ENCODE data around the gene VAX1.

Gene VAX1

DNA sequence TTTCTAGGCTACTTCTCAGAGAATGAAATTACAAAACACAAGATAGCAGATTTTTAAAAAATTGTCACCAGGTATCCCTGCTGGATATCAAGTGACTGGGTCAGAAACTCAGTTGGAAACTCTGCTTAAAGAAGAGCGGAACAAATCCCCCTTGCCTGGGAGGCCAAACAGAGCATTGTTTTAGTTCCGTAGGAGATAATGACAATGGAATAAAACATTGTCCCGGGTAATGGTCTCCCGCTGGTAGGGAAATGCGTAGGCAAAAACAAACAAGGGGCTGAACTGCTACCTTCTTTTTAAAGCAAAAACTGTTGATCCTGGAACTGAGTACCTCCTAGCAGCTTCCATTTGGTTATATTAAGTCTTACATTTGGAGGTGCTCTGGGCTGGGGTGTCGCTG, 21.3 kb upstream of the VAX1 start:
- DNase-seq (ENCODE audit: extremely low spot score), result no peak
- ChIA-PET CTCF (interaction anchor here (1.1 to 4.3 kb wide), 4 partner anchors 8 to 16 kb away, joined by 3 to 18 read pairs (median 4); no protein-coding TSS in a partner anchor), POLR2A (no interaction called here)
- TF ChIP-seq CTCF (IDR thresholded peaks at IDR 0.05; ENCODE audit: control extremely low read depth, extremely low read depth, low read depth, missing control alignments), result no peak

- no peak for DNase-seq (ENCODE audit: extremely low spot score)
- ChIA-PET CTCF (interaction anchor here (0.7 to 5.4 kb wide), 9 partner anchors 9 to 370 kb away, joined by 3 to 23 read pairs (median 3); no protein-coding TSS in a partner anchor), POLR2A (no interaction called here)
- TF ChIP-seq CTCF (IDR thresholded peaks at IDR 0.05; ENCODE audit: control extremely low read depth, extremely low read depth, low read depth, missing control alignments), result no peak
Observed at GRCh38 chr10:117158297-117158696, 20.2 kb upstream of the VAX1 start.

DNA sequence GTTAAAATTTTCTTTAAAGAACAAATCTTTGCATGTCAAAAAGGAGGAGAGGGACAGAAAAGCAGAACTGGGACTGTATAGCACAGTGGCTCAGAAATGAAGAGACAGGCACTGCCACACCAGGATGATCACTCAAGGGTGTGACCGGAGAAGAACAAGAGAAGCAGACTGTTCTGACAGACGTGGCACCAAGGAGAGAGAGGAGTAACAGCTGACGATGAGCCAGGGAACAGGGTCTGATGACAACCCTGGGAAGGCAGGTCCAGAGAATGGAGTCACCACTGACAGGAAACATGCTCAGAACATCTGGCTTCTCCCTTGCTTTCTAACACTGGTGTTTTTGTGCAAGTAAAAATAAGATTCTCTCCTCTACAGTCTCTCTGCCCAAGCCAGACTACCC, 14.6 kb upstream of the VAX1 start:
- CTCF ChIA-PET, result no interaction called here
- no peak for DNase-seq (ENCODE audit: extremely low spot score)
- POLR2A ChIA-PET, result no interaction called here
- TF ChIP-seq CTCF (IDR thresholded peaks at IDR 0.05; ENCODE audit: control extremely low read depth, extremely low read depth, low read depth, missing control alignments), result no peak

DNA sequence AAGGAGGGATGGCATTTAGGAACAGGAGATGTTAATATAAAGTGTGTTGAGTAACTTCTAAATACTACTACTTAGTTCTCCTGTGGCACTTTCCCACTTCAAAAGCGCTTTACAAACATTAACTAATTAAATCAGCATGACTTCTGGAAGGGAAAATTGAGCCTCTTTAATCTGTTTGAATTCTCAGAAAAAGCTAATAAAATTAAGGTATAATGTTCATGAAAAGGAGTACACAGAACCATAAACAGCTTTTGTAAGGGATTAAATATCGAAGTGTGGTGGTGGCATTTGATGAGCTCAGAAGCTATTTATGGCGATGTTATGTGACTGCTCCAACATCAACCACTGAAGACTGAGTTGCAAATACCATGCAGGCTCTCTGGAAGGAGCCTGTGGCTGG, 10.2 kb upstream of the VAX1 start:
- POLR2A ChIA-PET, result no interaction called here
- DNase-seq (ENCODE audit: extremely low spot score), result no peak
- CTCF ChIA-PET, result interaction anchor here (0.8 to 2.1 kb wide), 4 partner anchors 17 to 28 kb away, joined by 3 to 10 read pairs (median 4); no protein-coding TSS in a partner anchor
- no peak for TF ChIP-seq CTCF (IDR thresholded peaks at IDR 0.05; ENCODE audit: control extremely low read depth, extremely low read depth, low read depth, missing control alignments)

GRCh38 chr10:117145019-117145418, 6.9 kb upstream of the VAX1 start:
- no peak for DNase-seq (ENCODE audit: extremely low spot score)
- ChIA-PET CTCF (interaction anchor here (1.0 to 2.5 kb wide), 5 partner anchors 14 to 348 kb away, joined by 3 to 10 read pairs (median 5); no protein-coding TSS in a partner anchor), POLR2A (no interaction called here)
- no peak for TF ChIP-seq CTCF (IDR thresholded peaks at IDR 0.05; ENCODE audit: control extremely low read depth, extremely low read depth, low read depth, missing control alignments)

DNA sequence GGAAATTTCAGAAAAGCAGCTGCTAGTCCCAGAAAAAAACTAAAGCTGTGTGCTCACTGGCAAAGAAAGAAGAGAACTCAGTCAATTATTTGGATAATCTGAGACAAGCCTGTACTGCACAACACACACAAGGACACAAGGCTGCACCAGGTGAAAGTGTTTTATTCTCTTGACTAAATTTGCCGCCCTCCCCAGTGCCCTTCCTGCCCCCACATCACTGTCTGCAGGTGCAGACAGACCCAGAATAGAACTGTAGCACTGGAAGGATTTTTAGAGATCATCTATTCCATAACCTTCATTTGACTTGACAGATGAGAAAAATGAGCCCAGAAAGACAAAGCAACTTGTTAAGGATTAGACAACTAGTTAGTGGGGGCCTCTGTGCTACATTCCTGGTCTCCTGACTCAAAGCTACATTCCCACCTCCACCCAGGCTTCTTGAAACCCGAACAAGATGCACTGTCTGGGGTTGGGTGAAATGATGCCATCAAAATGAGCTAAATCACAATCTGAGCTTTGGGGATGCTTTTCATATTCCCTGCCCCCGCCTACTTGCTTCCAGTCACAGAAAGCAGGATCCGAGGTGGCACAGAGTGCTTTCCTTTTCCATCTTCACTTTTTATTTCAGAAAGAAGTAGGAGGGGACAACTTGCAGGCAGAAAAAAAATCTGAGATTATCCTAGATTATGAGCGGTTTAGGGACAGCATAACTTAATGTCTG, 5.2 kb upstream of the VAX1 start:
- ChIA-PET CTCF (interaction anchor here (2.5 kb wide), 1 partner anchor 25 kb away, joined by 10 read pairs; no protein-coding TSS in a partner anchor), POLR2A (no interaction called here)
- DNase-seq (ENCODE audit: extremely low spot score), result no peak
- TF ChIP-seq CTCF (IDR thresholded peaks at IDR 0.05; ENCODE audit: control extremely low read depth, extremely low read depth, low read depth, missing control alignments), result no peak
